HEK293T (cell line): ENCODE measurements around the gene RPL26.

Experiments
- CTCF ChIA-PET: fragments of 350-600 bp; formaldehyde crosslinking; extraction: SDS; loops from one replicate; lab custom pipeline; 2021; ENCODE audit warnings: antibody characterized with exemption, inconsistent platforms; lab: Yijun Ruan, JAX
- POLR2A ChIA-PET: fragments of 350-600 bp; formaldehyde crosslinking; extraction: SDS; loops from one replicate; lab custom pipeline; 2020; ENCODE audit warnings: antibody characterized with exemption, inconsistent platforms; lab: Yijun Ruan, JAX
- DNase-seq: peaks from one replicate; pipeline ENCODE4 v3.0.0; 2012; ENCODE audit warnings: mixed read lengths; ENCODE audit errors: extremely low spot score
- ARNT ChIP-seq: fragments of 450-650 bp; IDR thresholded peaks from 2 replicates; pipeline ENCODE4 v1.6.1; 2017; ENCODE audit warnings: mild to moderate bottlenecking
- BHLHE40 ChIP-seq: fragments of 450-650 bp; IDR thresholded peaks from 2 replicates; pipeline ENCODE4 v1.6.1; 2016; ENCODE audit warnings: mild to moderate bottlenecking, moderate library complexity, borderline replicate concordance
- CTBP1 ChIP-seq: fragments of 450-650 bp; IDR thresholded peaks from 2 replicates; pipeline ENCODE4 v1.6.1; 2016; ENCODE audit warnings: borderline replicate concordance
- ELF4 ChIP-seq: fragments of 450-650 bp; IDR thresholded peaks from 2 replicates; pipeline ENCODE4 v1.6.1; 2017; ENCODE audit warnings: antibody characterized with exemption
- FOXA1 ChIP-seq: fragments of 450-650 bp; IDR thresholded peaks from 2 replicates; pipeline ENCODE4 v1.6.1; 2016; ENCODE audit warnings: mild to moderate bottlenecking
- FOXK2 ChIP-seq: fragments of 450-650 bp; IDR thresholded peaks from 2 replicates; pipeline ENCODE4 v1.6.1; 2016; ENCODE audit warnings: mild to moderate bottlenecking
- FOXM1 ChIP-seq: fragments of 450-650 bp; IDR thresholded peaks from 2 replicates; pipeline ENCODE4 v1.6.1; 2017; ENCODE audit warnings: mild to moderate bottlenecking, borderline replicate concordance
- HDGF ChIP-seq: fragments of 450-650 bp; IDR thresholded peaks from 2 replicates; pipeline ENCODE4 v1.6.1; 2017; ENCODE audit warnings: antibody characterized with exemption, borderline replicate concordance
- L3MBTL2 ChIP-seq: fragments of 450-650 bp; conservative IDR thresholded peaks from 2 replicates; pipeline ENCODE4 v1.6.1; 2016; ENCODE audit warnings: mild to moderate bottlenecking
- LEF1 ChIP-seq: fragments of 450-650 bp; IDR thresholded peaks from 2 replicates; pipeline ENCODE4 v1.6.1; 2017; ENCODE audit warnings: mild to moderate bottlenecking, borderline replicate concordance
- NFRKB ChIP-seq: fragments of 450-650 bp; IDR thresholded peaks from 2 replicates; pipeline ENCODE4 v1.6.1; 2016; ENCODE audit warnings: mild to moderate bottlenecking, moderate library complexity
- PKNOX1 ChIP-seq: fragments of 450-650 bp; IDR thresholded peaks from 2 replicates; pipeline ENCODE4 v1.6.1; 2016
- SP1 ChIP-seq: fragments of 450-650 bp; IDR thresholded peaks from 2 replicates; pipeline ENCODE4 v1.6.1; 2017
- SUZ12 ChIP-seq: fragments of 450-650 bp; IDR thresholded peaks from 2 replicates; pipeline ENCODE4 v1.6.1; 2016; ENCODE audit warnings: mild to moderate bottlenecking
- TARDBP ChIP-seq: fragments of 450-650 bp; IDR thresholded peaks from 2 replicates; pipeline ENCODE4 v1.6.1; 2016
- ZNF384 ChIP-seq: fragments of 450-650 bp; IDR thresholded peaks from 2 replicates; pipeline ENCODE4 v1.6.1; 2016

The RPL26 gene

GRCh38 chr17:8420041-8420934, 37.3 kb upstream of the RPL26 start:
- ChIA-PET CTCF (interaction anchor here (0.5 to 2.1 kb wide), 6 partner anchors 10 to 481 kb away, joined by 3 to 6 read pairs (median 3); no protein-coding TSS in a partner anchor), POLR2A (interaction anchor here (0.5 to 3.1 kb wide), 2 partner anchors 15 to 17 kb away, joined by 3 to 17 read pairs; partner anchors contain the start of gene NDEL1)
- no peak for DNase-seq
- no peak for TF ChIP-seq CTBP1
- TF ChIP-seq PKNOX1, result no peak
- no peak for TF ChIP-seq ELF4
- TF ChIP-seq SUZ12, result no peak
- no peak for TF ChIP-seq BHLHE40
- no peak for TF ChIP-seq SP1
- TF ChIP-seq FOXA1, result no peak
- no peak for TF ChIP-seq LEF1
- no peak for TF ChIP-seq L3MBTL2
- TF ChIP-seq ZNF384, result no peak
- no peak for TF ChIP-seq FOXK2
- TF ChIP-seq TARDBP, result no peak

- CTCF ChIA-PET, result interaction anchor here (0.6 to 2.1 kb wide), 3 partner anchors 9 to 482 kb away, joined by 3 to 6 read pairs (median 3); no protein-coding TSS in a partner anchor
- no peak for DNase-seq
- POLR2A ChIA-PET, result interaction anchor here (3.1 kb wide), 1 partner anchor 16 kb away, joined by 17 read pairs; the partner anchor contains the start of gene NDEL1
- TF ChIP-seq CTBP1, result no peak
- TF ChIP-seq SP1, result no peak
- TF ChIP-seq FOXK2, result no peak
- no peak for TF ChIP-seq ARNT
- no peak for TF ChIP-seq ELF4
- TF ChIP-seq PKNOX1, result no peak
- TF ChIP-seq LEF1, result no peak
- TF ChIP-seq TARDBP, result no peak
- no peak for TF ChIP-seq L3MBTL2
- no peak for TF ChIP-seq SUZ12
- TF ChIP-seq HDGF, result no peak
- no peak for TF ChIP-seq FOXA1
- no peak for TF ChIP-seq FOXM1
Measured at GRCh38 chr17:8419305-8419704, 36.3 kb upstream of the RPL26 start.

GRCh38 chr17:8418471-8418870, 35.5 kb upstream of the RPL26 start:
- POLR2A ChIA-PET, result no interaction called here

GRCh38 chr17:8417806-8418205, 34.8 kb upstream of the RPL26 start:
- CTCF ChIA-PET, result no interaction called here

More at GRCh38 chr17:8418471-8418870, 35.5 kb upstream of the RPL26 start:
- DNase-seq, result no peak
- CTCF ChIA-PET, result no interaction called here
- TF ChIP-seq FOXA1, result no peak
- no peak for TF ChIP-seq BHLHE40
- TF ChIP-seq NFRKB, result no peak
- TF ChIP-seq SUZ12, result no peak
- TF ChIP-seq SP1, result no peak
- no peak for TF ChIP-seq FOXM1
- TF ChIP-seq LEF1, result no peak
- TF ChIP-seq TARDBP, result no peak
- no peak for TF ChIP-seq HDGF
- TF ChIP-seq CTBP1, result no peak
- TF ChIP-seq ELF4, result no peak
- TF ChIP-seq ARNT, result no peak
- TF ChIP-seq L3MBTL2, result no peak
- TF ChIP-seq PKNOX1, result no peak
- TF ChIP-seq FOXK2, result no peak
- no peak for TF ChIP-seq ZNF384

GRCh38 chr17:8413938-8414337, 30.9 kb upstream of the RPL26 start:
- POLR2A ChIA-PET, result no interaction called here
- TF ChIP-seq PKNOX1 (no peak), LEF1 (no peak), CTBP1 (no peak), BHLHE40 (no peak), SP1 (no peak), TARDBP (no peak)
- CTCF ChIA-PET, result no interaction called here
- DNase-seq, result no peak

More at GRCh38 chr17:8417806-8418205, 34.8 kb upstream of the RPL26 start:
- POLR2A ChIA-PET, result interaction anchor here (0.6 kb wide), 1 partner anchor 18 kb away, joined by 4 read pairs; the partner anchor contains the start of gene NDEL1
- DNase-seq, result no peak
- no peak for TF ChIP-seq ARNT

GRCh38 chr17:8413328-8413727, 30.3 kb upstream of the RPL26 start:
- no peak for TF ChIP-seq FOXA1
- TF ChIP-seq TARDBP, result no peak
- no peak for TF ChIP-seq LEF1
- TF ChIP-seq HDGF, result no peak
- no peak for TF ChIP-seq NFRKB
- no peak for TF ChIP-seq SP1
- no peak for TF ChIP-seq BHLHE40
- TF ChIP-seq ELF4, result no peak
- no peak for TF ChIP-seq ZNF384
- TF ChIP-seq PKNOX1, result no peak
- ChIA-PET POLR2A (no interaction called here), CTCF (interaction anchor here (0.6 kb wide), 1 partner anchor 370 kb away, joined by 3 read pairs; no protein-coding TSS in a partner anchor)
- no peak for DNase-seq
